BE2C (cell line): ENCODE data around the gene RACGAP1.

ENCODE experiments used
- DNase-seq: peaks from one replicate; pipeline ENCODE4 v3.0.0-alpha.2; 2020
- H3K27me3 ChIP-seq: fragments of 250-450 bp; sonication (Bioruptor Pico); 2 replicates; pipeline ENCODE4 v1.5.1; 2020; ENCODE audit warnings: mild to moderate bottlenecking
- H3K36me3 ChIP-seq: fragments of 250-450 bp; sonication (Bioruptor Pico); 2 replicates; pipeline ENCODE4 v1.5.1; 2020; ENCODE audit warnings: mild to moderate bottlenecking
- H3K4me1 ChIP-seq: fragments of 250-450 bp; sonication (Bioruptor Pico); 2 replicates; pipeline ENCODE4 v1.5.1; 2020
- H3K4me3 ChIP-seq: 2 replicates; pipeline ENCODE4 v1.5.1; 2011; ENCODE audit warnings: low read depth, low read length
- H3K9me3 ChIP-seq: fragments of 250-450 bp; sonication (Bioruptor Pico); 2 replicates; pipeline ENCODE4 v1.5.1; 2020
- CTCF ChIP-seq: IDR thresholded peaks from 2 replicates; pipeline ENCODE4 v1.5.1; 2012; ENCODE audit warnings: mild to moderate bottlenecking, low read depth, low read length

Gene RACGAP1

GRCh38 chr12:49983892-49984291 is 41.4 kb downstream of the RACGAP1 start:
- no peaks in the 10 kb centered on the region for H3K9me3 ChIP-seq
- H3K4me1 ChIP-seq = peaks cover 90% of the 10 kb centered on the region
- no peak overlapping the region for H3K4me3 ChIP-seq
- peaks cover 28% of the 10 kb centered on the region for H3K36me3 ChIP-seq
- no peaks in the 10 kb centered on the region for H3K27me3 ChIP-seq
- peak; percentile 86 for DNase-seq
- TF ChIP-seq CTCF = no peak

- TF ChIP-seq CTCF = no peak
- DNase-seq = no peak
- Histone ChIP-seq H3K9me3 (no peaks in the 10 kb centered on the region), H3K4me3 (no peak overlapping the region), H3K4me1 (peaks cover 89% of the 10 kb centered on the region), H3K36me3 (peaks cover 22% of the 10 kb centered on the region), H3K27me3 (no peaks in the 10 kb centered on the region)
These were observed 42.8 kb downstream of the RACGAP1 start for GRCh38 chr12:49982246-49983087.

- Histone ChIP-seq H3K27me3 (no peaks in the 10 kb centered on the region), H3K36me3 (peaks cover 6% of the 10 kb centered on the region), H3K4me1 (peaks cover 72% of the 10 kb centered on the region), H3K4me3 (no peak overlapping the region), H3K9me3 (no peaks in the 10 kb centered on the region)
- peak; percentile 62 for DNase-seq
- TF ChIP-seq CTCF = no peak
These were observed 44.6 kb downstream of the RACGAP1 start for GRCh38 chr12:49980501-49981349.

GRCh38 chr12:49979791-49980190 is 45.5 kb downstream of the RACGAP1 start:
- DNase-seq = no peak
- no peak for TF ChIP-seq CTCF
- no peaks in the 10 kb centered on the region for H3K27me3 ChIP-seq

GRCh38 chr12:49979016-49979586 is 46.2 kb downstream of the RACGAP1 start:
- Histone ChIP-seq H3K4me1 (peaks cover 72% of the 10 kb centered on the region), H3K27me3 (no peaks in the 10 kb centered on the region), H3K36me3 (no peaks in the 10 kb centered on the region), H3K9me3 (no peaks in the 10 kb centered on the region), H3K4me3 (peak overlapping the region; percentile 24)
- TF ChIP-seq CTCF = no peak
- peak; percentile 99 for DNase-seq

More at GRCh38 chr12:49979791-49980190, 45.5 kb downstream of the RACGAP1 start:
- no peaks in the 10 kb centered on the region; the same call in 1 of the 2 replicates for H3K36me3 ChIP-seq
- peaks cover 72% of the 10 kb centered on the region for H3K4me1 ChIP-seq
- no peaks in the 10 kb centered on the region for H3K9me3 ChIP-seq
- no peak overlapping the region for H3K4me3 ChIP-seq
